Right lobe of liver (tissue), 6 donors: ENCODE measurements around the gene ZNF488. TPM values are rescaled to one million over a fixed set of nuclear protein-coding genes. Genes with fewer than 3 reads are reported as not detected.

Experiments used
- ATAC-seq, 4 donors: fragments of 200-7000 bp; cut with Tn5 transposase; one replicate each; pipeline ENCODE4 v1.9.1; 2020; ENCODE audit warnings: mild to moderate bottlenecking in 4 of 4, moderate library complexity in 4 of 4
- DNase-seq, 3 donors: peaks; one replicate each; pipeline ENCODE4 v3.0.0-alpha.2; 2020
- H3K27ac ChIP-seq, 3 donors: fragments of 200-600 bp; one replicate each; pipeline ENCODE4 v1.8.0; 2022
- H3K27me3 ChIP-seq, 2 donors: fragments of 200-600 bp; one replicate each; pipeline ENCODE4 v1.8.0; 2022
- H3K36me3 ChIP-seq, 4 donors: fragments of 200-600 bp; sonication (generic) in 1 of 4; one replicate each; pipeline versions ENCODE4 v1.5.1 to v1.8.0; 2017 to 2022; ENCODE audit warnings: control low read depth in 1 of 4
- H3K4me1 ChIP-seq, 4 donors: fragments of 200-600 bp; sonication (generic) in 1 of 4; one replicate each; pipeline versions ENCODE4 v1.5.1 to v1.8.0; 2017 to 2022; ENCODE audit warnings: control low read depth in 1 of 4
- H3K4me3 ChIP-seq, 3 donors: fragments of 200-600 bp; one replicate each; pipeline ENCODE4 v1.8.0; 2022
- H3K9me3 ChIP-seq, 4 donors: fragments of 200-600 bp; sonication (generic) in 1 of 4; one replicate each; pipeline versions ENCODE4 v1.5.1 to v1.8.0; 2017 to 2022; ENCODE audit warnings: control low read depth in 1 of 4
- POLR2A ChIP-seq: fragments of 450-650 bp; IDR thresholded peaks from one replicate; pipeline ENCODE4 v1.6.1; 2017; ENCODE audit warnings: antibody characterized with exemption, mild to moderate bottlenecking
- WGBS: methylation state at CpG from one replicate; pipeline ENCODE4 v1.1.6; 2018; ENCODE audit warnings: low coverage, low lambda C conversion rate; ENCODE audit not compliant: insufficient coverage; ENCODE audit errors: missing lambda C conversion rate; 5-methylcytosine and 5-hydroxymethylcytosine counted together
- intact Hi-C, 2 donors: fragments of 100-400 bp; cut with DNase I; formaldehyde crosslinking; loops; one replicate each; pipeline versions ENCODE4 v1.11.2 to v1.14.1; 2022
- long read RNA-seq: library from polyadenylated mRNA; unstranded; transcript quantifications from one replicate; pipeline ENCODE4 v2.0.0, GENCODE V29; 2019
- total RNA-seq, 6 experiments: library from RNA; depleted of rRNA in 2 of 6; stranded (reverse); fragments of >200 nt in 2 of 6; fragmentation: NEBNext Ultra II Directional in 3 of 6; extraction: Animal tissue kit (Norgen Biotek cat#: 25700) in 3 of 6; gene quantifications; one replicate each; pipeline versions ENCODE4 v1.1.0 to v1.2.4, GENCODE V29; 2016 to 2023
- TF ChIP-seq, protein P1 (sequence below), 4 donors: fragments of 200-600 bp in 3 of 4; fragments of 450-650 bp in 1 of 4; IDR thresholded peaks; one replicate each; pipeline versions ENCODE4 v1.5.1 to v1.8.0; 2016 to 2022; ENCODE audit warnings: antibody characterized with exemption in 4 of 4, mild to moderate bottlenecking in 2 of 4
- donor health status: DM: no; HTN: yes; CAD: no.
- donor health status: DM: no; HTN: no; CAD: no.
- donor health status: DM: no; HTN: no; CAD: no.
- donor health status: DM: no; HTN: yes; CAD: no.
- donor health status: DM: no; HTN: yes; CAD: no.

The ZNF488 gene
- not detected for total RNA-seq
- long read RNA-seq = 0 reads

DNA sequence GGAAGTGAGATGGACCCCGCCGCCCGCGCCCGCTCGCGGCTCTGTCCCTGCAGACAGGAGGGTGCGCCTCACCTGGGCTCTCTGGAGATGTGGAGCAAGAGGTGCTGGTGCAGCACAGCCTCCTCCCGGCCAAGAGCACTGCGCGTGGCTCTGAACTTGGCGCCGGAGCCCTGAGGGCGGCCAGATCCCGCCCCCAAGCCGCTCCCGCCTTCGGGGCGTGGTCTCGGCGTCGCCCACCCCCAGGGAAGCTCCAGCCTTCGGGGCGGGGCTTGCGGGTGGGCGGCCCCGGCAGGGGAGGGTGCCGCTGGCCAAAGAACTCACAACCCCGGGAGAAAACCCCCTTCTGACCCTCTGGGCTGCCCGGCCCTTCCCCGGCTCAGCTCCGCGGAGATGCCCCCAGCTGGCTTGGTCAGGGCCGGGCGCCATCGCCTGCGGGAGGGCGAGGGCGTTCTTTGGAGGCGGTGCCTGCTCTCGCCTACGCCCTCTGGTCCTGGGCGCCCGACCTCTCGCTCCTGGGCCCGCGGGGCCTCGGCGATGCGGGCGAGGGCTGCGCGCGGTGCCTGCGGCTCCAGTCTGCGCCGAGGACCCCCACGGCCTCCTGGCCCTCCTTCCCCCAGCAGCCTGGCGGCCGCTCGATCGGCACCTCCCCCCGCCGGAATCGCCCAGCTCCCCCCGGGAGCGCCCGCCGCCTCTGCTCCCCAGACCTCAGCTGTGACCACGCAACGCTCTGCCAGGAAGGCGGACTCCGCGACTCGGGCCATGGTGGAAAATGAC lies at the start of gene ZNF488:
Gene ZNF488, minus strand, starts transcription at position 146 of the 774 bp plus-strand sequence. CDS start 15,464 bp downstream, outside the sequence.
- no peaks in the 10 kb centered on the region for H3K36me3 ChIP-seq

GRCh38 chr10:47425813-47426419 lies 41.8 kb upstream of the ZNF488 start:
- no peak for DNase-seq
- H3K4me3 ChIP-seq = no peak overlapping the region
- H3K9me3 ChIP-seq = no peaks in the 10 kb centered on the region
- intact Hi-C loops = no loop called here
- WGBS = 72% methylated on average over 3 of the region's 4 CpGs
- no peak overlapping the region for H3K27ac ChIP-seq
- no peak for TF ChIP-seq POLR2A
- TF ChIP-seq, protein P1, sequence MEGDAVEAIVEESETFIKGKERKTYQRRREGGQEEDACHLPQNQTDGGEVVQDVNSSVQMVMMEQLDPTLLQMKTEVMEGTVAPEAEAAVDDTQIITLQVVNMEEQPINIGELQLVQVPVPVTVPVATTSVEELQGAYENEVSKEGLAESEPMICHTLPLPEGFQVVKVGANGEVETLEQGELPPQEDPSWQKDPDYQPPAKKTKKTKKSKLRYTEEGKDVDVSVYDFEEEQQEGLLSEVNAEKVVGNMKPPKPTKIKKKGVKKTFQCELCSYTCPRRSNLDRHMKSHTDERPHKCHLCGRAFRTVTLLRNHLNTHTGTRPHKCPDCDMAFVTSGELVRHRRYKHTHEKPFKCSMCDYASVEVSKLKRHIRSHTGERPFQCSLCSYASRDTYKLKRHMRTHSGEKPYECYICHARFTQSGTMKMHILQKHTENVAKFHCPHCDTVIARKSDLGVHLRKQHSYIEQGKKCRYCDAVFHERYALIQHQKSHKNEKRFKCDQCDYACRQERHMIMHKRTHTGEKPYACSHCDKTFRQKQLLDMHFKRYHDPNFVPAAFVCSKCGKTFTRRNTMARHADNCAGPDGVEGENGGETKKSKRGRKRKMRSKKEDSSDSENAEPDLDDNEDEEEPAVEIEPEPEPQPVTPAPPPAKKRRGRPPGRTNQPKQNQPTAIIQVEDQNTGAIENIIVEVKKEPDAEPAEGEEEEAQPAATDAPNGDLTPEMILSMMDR (IDR thresholded peaks at IDR 0.05) = no peak
- no peak for ATAC-seq
- H3K4me1 ChIP-seq = no peaks in the 10 kb centered on the region
- no peaks in the 10 kb centered on the region for H3K36me3 ChIP-seq
- no peaks in the 10 kb centered on the region for H3K27me3 ChIP-seq

More for the DNA sequence above, at the start of gene ZNF488:
- peaks cover 0 to 3% (median 0%) of the 10 kb centered on the region in 4 donors for H3K4me1 ChIP-seq
- ATAC-seq = peak; percentile 99
- H3K9me3 ChIP-seq = no peaks in the 10 kb centered on the region
- DNase-seq = peak; percentile 90 to 91 (median 91)
- TF ChIP-seq POLR2A = peak; percentile 23
- TF ChIP-seq, protein P1 (IDR thresholded peaks at IDR 0.05) = no peak
- H3K27me3 ChIP-seq = no peaks in the 10 kb centered on the region
- H3K4me3 ChIP-seq = peak within 1 kb of the TSS; percentile 65 to 70 (median 66)
- 1% methylated on average over 14 of the region's 75 CpGs for WGBS
- peak within 1 kb of the TSS; percentile 11 to 58 (median 44) for H3K27ac ChIP-seq
- intact Hi-C loops = loop anchor here (5.0 kb wide), 2 partner anchors 1097 to 1102 kb away; partner anchors contain the start of gene ANTXRL (in 1 of the 2)

DNA sequence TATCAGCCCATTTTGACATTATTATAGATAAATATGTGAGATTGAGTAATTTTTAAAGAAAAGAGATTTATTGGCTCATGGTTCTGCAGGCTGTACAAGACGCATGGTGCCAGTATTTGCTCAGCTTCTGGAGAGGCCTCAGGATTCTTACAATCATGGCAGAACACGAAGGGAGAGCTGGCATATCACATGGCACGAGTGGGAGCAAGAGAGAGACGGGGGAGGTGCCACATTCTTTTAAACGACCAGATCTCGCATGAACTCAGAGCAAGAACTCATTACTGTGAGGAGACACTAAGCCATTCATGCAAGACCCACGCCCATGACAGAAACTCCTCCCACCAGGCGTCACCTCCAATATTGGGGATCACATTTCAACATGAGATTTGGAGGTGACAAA lies 40.1 kb upstream of the ZNF488 start:
- no peak overlapping the region for H3K27ac ChIP-seq
- H3K4me3 ChIP-seq = no peak overlapping the region
- 65% methylated on average over 7 of the region's 8 CpGs for WGBS
- TF ChIP-seq, protein P1 (IDR thresholded peaks at IDR 0.05) = no peak
- no peak for TF ChIP-seq POLR2A
- no peaks in the 10 kb centered on the region for H3K4me1 ChIP-seq
- no peaks in the 10 kb centered on the region for H3K36me3 ChIP-seq
- no peak for DNase-seq
- H3K27me3 ChIP-seq = no peaks in the 10 kb centered on the region
- ATAC-seq = no peak
- intact Hi-C loops = no loop called here
- H3K9me3 ChIP-seq = no peaks in the 10 kb centered on the region

GRCh38 chr10:47423476-47423875 lies 39.4 kb upstream of the ZNF488 start:
- Histone ChIP-seq H3K27ac (no peak overlapping the region), H3K27me3 (no peaks in the 10 kb centered on the region), H3K4me3 (no peak overlapping the region), H3K9me3 (no peaks in the 10 kb centered on the region), H3K4me1 (no peaks in the 10 kb centered on the region), H3K36me3 (no peaks in the 10 kb centered on the region)
- ATAC-seq = no peak
- no peak for DNase-seq
- 75% methylated on average over 2 of the region's 4 CpGs for WGBS
- TF ChIP-seq, protein P1 (IDR thresholded peaks at IDR 0.05) = no peak
- no peak for TF ChIP-seq POLR2A
- intact Hi-C loops = no loop called here
